ENCODE results near the gene RPS25.

- TF ChIP-seq CTCF (IDR thresholded peaks at IDR 0.05; ENCODE audit: low read depth, low read length, missing input control) (no peak), TAF1 (conservative IDR thresholded peaks at IDR 0.05) (no peak), JUND (IDR thresholded peaks at IDR 0.05) (no peak), RXRA (IDR thresholded peaks at IDR 0.05) (no peak), RAD21 (IDR thresholded peaks at IDR 0.05) (no peak), FOXA1 (IDR thresholded peaks at IDR 0.05) (no peak), ATF3 (IDR thresholded peaks at IDR 0.05) (no peak), SP1 (IDR thresholded peaks at IDR 0.05) (no peak), HNF4A (conservative IDR thresholded peaks at IDR 0.05) (no peak), NR2F2 (IDR thresholded peaks at IDR 0.05) (no peak), REST (IDR thresholded peaks at IDR 0.05) (no peak)
Measured at GRCh38 chr11:119019996-119020395, 1.9 kb upstream of the RPS25 start.
